Stomach (tissue), 9 donors: ENCODE data around the gene TEX48. TPM values are rescaled to one million over a fixed set of nuclear protein-coding genes. Genes with fewer than 3 reads are reported as not detected.

Source experiments
- DNase-seq, 2 donors: peaks; one replicate each; pipeline versions ENCODE4 v3.0.0 to v3.0.0-alpha.2; 2013 to 2019
- H3K27ac ChIP-seq, 5 donors: fragments of 200-600 bp in 4 of 5; sonication (generic) in 4 of 5; one replicate each; pipeline ENCODE4 v1.5.1; 2013 to 2019; ENCODE audit warnings: mild to moderate bottlenecking in 1 of 5, moderate library complexity in 1 of 5
- H3K27me3 ChIP-seq, 3 donors: fragments of 200-600 bp; sonication (generic); one replicate each; pipeline ENCODE4 v1.5.1; 2017 to 2019; ENCODE audit warnings: mixed run types in 1 of 3
- H3K36me3 ChIP-seq, 4 donors: fragments of 200-600 bp; sonication (generic); 1 replicate in 3 of 4; 2 replicates in 1 of 4; pipeline ENCODE4 v1.5.1; 2016 to 2019
- H3K4me1 ChIP-seq, 4 donors: fragments of 200-600 bp; sonication (generic); one replicate each; pipeline ENCODE4 v1.5.1; 2016 to 2019
- H3K4me3 ChIP-seq, 4 donors: fragments of 200-600 bp; sonication (generic) in 3 of 4; one replicate each; pipeline ENCODE4 v1.5.1; 2016 to 2019; ENCODE audit warnings: mild to moderate bottlenecking in 1 of 4
- H3K9me3 ChIP-seq, 4 donors: fragments of 200-600 bp; sonication (generic); one replicate each; pipeline ENCODE4 v1.5.1; 2016 to 2019
- CTCF ChIP-seq, 7 experiments: fragments of 450-650 bp in 4 of 7; fragments of 200-600 bp in 3 of 7; sonication (generic) in 3 of 7; IDR thresholded peaks; one replicate each; pipeline ENCODE4 v1.5.1; 2016 to 2019; ENCODE audit warnings: antibody characterized with exemption in 7 of 7, control low read depth in 2 of 7, mild to moderate bottlenecking in 1 of 7
- EP300 ChIP-seq: sonication (generic); formaldehyde crosslinking; IDR thresholded peaks from one replicate; pipeline ENCODE4 v1.6.1; 2017; ENCODE audit warnings: antibody characterized with exemption
- POLR2A ChIP-seq, 4 donors: fragments of 450-650 bp; IDR thresholded peaks; one replicate each; pipeline ENCODE4 v1.6.1; 2016; ENCODE audit warnings: antibody characterized with exemption in 4 of 4, control low read depth in 2 of 4, mild to moderate bottlenecking in 1 of 4, moderate library complexity in 1 of 4
- POLR2AphosphoS5 ChIP-seq, 3 donors: sonication (generic); formaldehyde crosslinking; IDR thresholded peaks; one replicate each; pipeline ENCODE4 v1.6.1; 2016; ENCODE audit warnings: antibody characterized with exemption in 3 of 3
- WGBS, 5 donors: extraction: QIAGEN DNeasy Blood & Tissue Kit in 3 of 5; methylation state at CpG; one replicate each; pipeline versions ENCODE4 v1.1.5 to v1.1.7; 2013 to 2018; 5-methylcytosine and 5-hydroxymethylcytosine counted together
- intact Hi-C: fragments of 100-400 bp; cut with DNase I; formaldehyde crosslinking; loops from one replicate; pipeline ENCODE4 v1.15.1; 2023; ENCODE audit warnings: low total_unique reads
- polyA plus RNA-seq, 3 donors: library from polyadenylated mRNA; stranded (reverse); fragments of 200-250 nt; gene quantifications; one replicate each; pipeline ENCODE4 v1.2.3, GENCODE V29; 2013
- total RNA-seq, 5 donors: library from RNA; depleted of rRNA; stranded (reverse); fragments of >200 nt; gene quantifications; one replicate each; pipeline versions ENCODE4 v1.1.0 to v1.2.3, GENCODE V29; 2014 to 2016
- donor health status: healthy with polysubstance abuse.
- donor health status: Bipolar disorder and iron deficiency.
- donor health status: healthy.

The TEX48 gene
- total and polyA plus RNA-seq, 8 donors, result not detected

- peaks cover 28 to 89% (median 69%) of the 10 kb centered on the region in 4 donors for H3K36me3 ChIP-seq
- TF ChIP-seq POLR2AphosphoS5 (IDR thresholded peaks at IDR 0.05) (no peak), CTCF (IDR thresholded peaks at IDR 0.05) (no peak), EP300 (no peak), POLR2A (IDR thresholded peaks at IDR 0.05) (no peak)
- WGBS, 5 donors, result 82 to 91% (median 89%) methylated on average over 4 of the region's 4 CpGs
These were observed 55.5 kb downstream of the TEX48 start for GRCh38 chr9:114626415-114627020.

GRCh38 chr9:114624677-114625076 lies 57.3 kb downstream of the TEX48 start:
- Histone ChIP-seq H3K27ac (no peak overlapping the region), H3K27me3 (no peaks in the 10 kb centered on the region), H3K4me1 (peaks cover 5 to 21% (median 9%) of the 10 kb centered on the region in 4 donors), H3K36me3 (peaks cover 20 to 71% (median 50%) of the 10 kb centered on the region in 4 donors), H3K4me3 (no peak overlapping the region), H3K9me3 (no peaks in the 10 kb centered on the region)
- no peak for DNase-seq
- no peak for TF ChIP-seq POLR2A (IDR thresholded peaks at IDR 0.05)
- TF ChIP-seq EP300, result no peak
- no peak for TF ChIP-seq POLR2AphosphoS5 (IDR thresholded peaks at IDR 0.05)
- no peak for TF ChIP-seq CTCF (IDR thresholded peaks at IDR 0.05)
- WGBS, 5 donors, result 89 to 97% (median 94%) methylated on average over 2 of the region's 2 CpGs
- intact Hi-C loops, result no loop called here

More at GRCh38 chr9:114626415-114627020, 55.5 kb downstream of the TEX48 start:
- H3K27me3 ChIP-seq, result no peaks in the 10 kb centered on the region
- H3K9me3 ChIP-seq, result no peaks in the 10 kb centered on the region
- DNase-seq, result no peak
- peaks cover 5 to 12% (median 8%) of the 10 kb centered on the region in 4 donors for H3K4me1 ChIP-seq
- intact Hi-C loops, result no loop called here
- H3K27ac ChIP-seq, result no peak overlapping the region
- H3K4me3 ChIP-seq, result no peak overlapping the region

GRCh38 chr9:114621975-114622609 lies 59.9 kb downstream of the TEX48 start:
- no peak overlapping the region for H3K4me3 ChIP-seq
- no peaks in the 10 kb centered on the region for H3K9me3 ChIP-seq
- H3K4me1 ChIP-seq, result peaks cover 8 to 39% (median 20%) of the 10 kb centered on the region in 4 donors
- H3K36me3 ChIP-seq, result peaks cover 6 to 56% (median 28%) of the 10 kb centered on the region in 4 donors
- TF ChIP-seq POLR2AphosphoS5 (IDR thresholded peaks at IDR 0.05) (peak in 1 of 3 donors; percentile 11), EP300 (no peak), CTCF (IDR thresholded peaks at IDR 0.05) (no peak), POLR2A (IDR thresholded peaks at IDR 0.05) (no peak)
- H3K27me3 ChIP-seq, result no peaks in the 10 kb centered on the region
- peak in 1 of 2 donors; percentile 32 for DNase-seq
- peak overlapping the region in 3 of 5 donors; percentile 34 to 88 (median 41) for H3K27ac ChIP-seq
- 48 to 68% (median 60%) methylated on average over 2 of the region's 2 CpGs for WGBS, 5 donors
- intact Hi-C loops, result no loop called here

- Histone ChIP-seq H3K4me1 (peaks cover 13 to 45% (median 25%) of the 10 kb centered on the region in 4 donors), H3K4me3 (no peak overlapping the region), H3K27me3 (no peaks in the 10 kb centered on the region), H3K27ac (peak overlapping the region in 3 of 5 donors; percentile 30 to 88 (median 34)), H3K36me3 (peaks cover under 1 to 51% (median 23%) of the 10 kb centered on the region in 4 donors), H3K9me3 (no peaks in the 10 kb centered on the region)
- no peak for DNase-seq
- 75 to 86% (median 78%) methylated on average over 7 of the region's 7 CpGs for WGBS, 5 donors
- intact Hi-C loops, result no loop called here
- TF ChIP-seq CTCF (IDR thresholded peaks at IDR 0.05) (no peak), EP300 (no peak), POLR2AphosphoS5 (IDR thresholded peaks at IDR 0.05) (no peak), POLR2A (IDR thresholded peaks at IDR 0.05) (no peak)
These were observed 60.4 kb downstream of the TEX48 start for GRCh38 chr9:114621561-114621960.
